HUES48 (cell line): ENCODE data around the gene CUL7.
"Not testable (repeated sequence)": the region's sequence is repeated elsewhere in the genome, so short reads cannot be mapped to it uniquely, and the experiment has no call there.

Source experiments
- H3K27ac ChIP-seq: one replicate; pipeline ENCODE4 v1.7.0; 2013; ENCODE audit warnings: low read depth, low read length, inconsistent platforms
- H3K27me3 ChIP-seq: 2 replicates; pipeline ENCODE4 v1.6.1; 2013; ENCODE audit warnings: mild to moderate bottlenecking, low read length; ENCODE audit not compliant: control insufficient read depth, insufficient read depth
- H3K36me3 ChIP-seq: 2 replicates; pipeline ENCODE4 v1.6.1; 2013; ENCODE audit warnings: low read length; ENCODE audit not compliant: control insufficient read depth, insufficient read depth
- H3K4me1 ChIP-seq: 2 replicates; pipeline ENCODE4 v1.6.1; 2013; ENCODE audit warnings: mild to moderate bottlenecking, low read length; ENCODE audit not compliant: control insufficient read depth, insufficient read depth
- H3K4me3 ChIP-seq: 2 replicates; pipeline ENCODE4 v1.5.1; 2013; ENCODE audit warnings: mild to moderate bottlenecking, low read depth, low read length
- H3K9ac ChIP-seq: 2 replicates; pipeline ENCODE4 v1.6.1; 2013; ENCODE audit warnings: mild to moderate bottlenecking, low read depth, low read length, moderate library complexity
- H3K9me3 ChIP-seq: 2 replicates; pipeline ENCODE4 v1.6.1; 2013; ENCODE audit warnings: low read length; ENCODE audit not compliant: control insufficient read depth, insufficient read depth

CUL7 gene

DNA sequence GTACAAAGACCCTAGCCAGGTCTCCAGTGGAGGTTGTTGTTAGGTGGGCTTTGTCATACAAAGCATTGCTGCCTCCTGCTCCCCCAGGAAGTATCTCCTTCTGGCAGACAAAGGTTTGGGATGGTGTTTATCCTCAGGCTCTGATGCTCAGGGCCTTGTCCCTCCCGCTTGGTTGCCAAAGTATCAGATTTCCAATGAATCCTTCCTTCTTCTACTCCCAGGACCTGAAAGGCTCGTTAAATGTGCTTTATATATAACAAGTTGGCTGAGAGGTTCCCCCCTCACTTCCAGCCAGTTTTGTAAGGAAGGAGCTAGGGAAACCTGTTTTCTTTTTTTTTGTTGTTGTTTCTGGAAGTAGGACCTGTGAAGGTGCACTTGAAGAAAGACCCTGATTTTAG is 36.9 kb upstream of the CUL7 start:
- peak overlapping the region; percentile 61 for H3K9ac ChIP-seq
- H3K27ac ChIP-seq, result peak overlapping the region; percentile 97
- no peaks in the 10 kb centered on the region for H3K27me3 ChIP-seq
- peaks cover 54% of the 10 kb centered on the region for H3K4me1 ChIP-seq
- peak overlapping the region; percentile 48 for H3K4me3 ChIP-seq
- no peaks in the 10 kb centered on the region for H3K36me3 ChIP-seq
- H3K9me3 ChIP-seq, result no peaks in the 10 kb centered on the region

- Histone ChIP-seq H3K36me3 (no peaks in the 10 kb centered on the region), H3K27ac (peak overlapping the region; percentile 97), H3K9ac (peak overlapping the region; percentile 58), H3K27me3 (no peaks in the 10 kb centered on the region), H3K4me1 (peaks cover 51% of the 10 kb centered on the region), H3K4me3 (peak overlapping the region; percentile 48), H3K9me3 (no peaks in the 10 kb centered on the region)
Measured at GRCh38 chr6:43089874-43090558, 36.4 kb upstream of the CUL7 start.

DNA sequence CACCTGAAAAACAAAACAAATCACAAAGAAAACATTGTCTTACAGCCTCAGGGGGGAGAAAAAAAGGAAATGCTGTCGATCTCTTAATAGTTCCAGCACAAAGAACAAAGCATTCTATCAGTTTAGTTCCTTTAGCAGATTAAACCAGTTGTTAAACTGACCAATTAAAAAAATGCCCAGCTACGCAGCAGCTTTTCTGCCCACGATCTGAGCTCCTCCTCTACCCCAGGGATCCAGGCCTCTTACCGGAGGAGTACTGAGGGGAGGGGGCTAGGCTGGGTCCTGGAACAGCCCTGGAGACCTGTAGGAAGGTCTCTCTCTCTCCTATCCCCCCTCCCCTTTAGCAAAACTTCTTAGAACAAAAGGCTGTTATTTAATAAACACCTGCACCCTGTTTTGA is 35.8 kb upstream of the CUL7 start:
- Histone ChIP-seq H3K4me1 (peaks cover 51% of the 10 kb centered on the region), H3K27ac (peak overlapping the region; percentile 97)

DNA sequence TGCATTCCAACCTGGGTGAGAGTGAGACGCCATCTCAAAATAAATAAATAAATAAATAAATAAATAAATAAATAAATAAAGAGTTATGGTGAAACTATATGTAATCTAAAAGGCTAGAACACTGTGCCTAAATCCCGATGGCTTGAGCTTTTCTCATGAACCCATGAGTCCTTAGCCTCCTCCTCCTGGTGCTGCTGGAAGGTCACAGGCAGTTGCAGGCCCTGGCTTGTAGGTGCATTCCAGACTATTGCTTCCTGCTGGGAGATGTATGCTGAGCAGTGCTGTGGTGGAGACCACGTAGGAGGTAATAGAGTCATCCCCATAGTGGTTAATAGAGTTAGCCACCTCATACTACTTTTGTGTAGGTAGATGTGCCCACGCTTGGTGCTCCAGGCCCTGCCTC is 35.0 kb upstream of the CUL7 start:
- H3K36me3 ChIP-seq, result no peaks in the 10 kb centered on the region
- 0 out of 2 replicates have a peak overlapping the region, but pooled peaks have one; percentile 19 for H3K4me3 ChIP-seq
- peaks cover 46% of the 10 kb centered on the region for H3K4me1 ChIP-seq
- H3K9me3 ChIP-seq, result no peaks in the 10 kb centered on the region
- no peaks in the 10 kb centered on the region for H3K27me3 ChIP-seq
- peak overlapping the region; percentile 97 for H3K27ac ChIP-seq
- no peak overlapping the region for H3K9ac ChIP-seq

More for the DNA sequence above, 35.8 kb upstream of the CUL7 start:
- no peaks in the 10 kb centered on the region for H3K36me3 ChIP-seq
- peak overlapping the region; percentile 48 for H3K4me3 ChIP-seq
- peak overlapping the region; percentile 58 for H3K9ac ChIP-seq
- H3K27me3 ChIP-seq, result no peaks in the 10 kb centered on the region
- no peaks in the 10 kb centered on the region for H3K9me3 ChIP-seq

- H3K4me3 ChIP-seq, result no peak overlapping the region
- H3K27me3 ChIP-seq, result no peaks in the 10 kb centered on the region
- H3K4me1 ChIP-seq, result peaks cover 41% of the 10 kb centered on the region
- no peaks in the 10 kb centered on the region for H3K9me3 ChIP-seq
- no peak overlapping the region for H3K9ac ChIP-seq
- no peaks in the 10 kb centered on the region for H3K36me3 ChIP-seq
- no peak overlapping the region for H3K27ac ChIP-seq
Measured at GRCh38 chr6:43086022-43086658, 32.5 kb upstream of the CUL7 start.

- no peak overlapping the region for H3K9ac ChIP-seq
- no peaks in the 10 kb centered on the region for H3K27me3 ChIP-seq
- H3K9me3 ChIP-seq, result no peaks in the 10 kb centered on the region
- H3K36me3 ChIP-seq, result no peaks in the 10 kb centered on the region
- no peak overlapping the region for H3K4me3 ChIP-seq
- no peak overlapping the region for H3K27ac ChIP-seq
- peaks cover 24% of the 10 kb centered on the region for H3K4me1 ChIP-seq
Measured at GRCh38 chr6:43082806-43083655, 29.4 kb upstream of the CUL7 start.

DNA sequence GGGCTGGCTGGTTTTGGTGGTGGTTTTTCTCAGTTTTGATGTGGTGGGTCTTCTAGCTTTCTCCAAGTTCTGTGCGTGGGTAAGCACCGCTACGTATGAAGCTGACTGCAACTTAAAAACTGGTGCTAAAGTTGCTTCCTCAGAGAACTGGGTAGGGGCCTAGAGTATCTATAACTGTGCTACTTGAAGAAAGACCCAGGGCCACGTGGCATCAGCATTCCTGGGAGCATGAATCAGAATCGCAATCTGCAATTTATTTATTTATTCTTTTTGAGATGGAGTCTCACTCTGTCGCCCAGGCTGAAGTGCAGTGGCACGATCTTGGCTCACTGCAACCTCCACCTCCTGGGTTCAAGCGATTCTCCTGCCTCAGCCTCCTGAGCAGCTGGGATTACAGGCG is 28.3 kb upstream of the CUL7 start:
- not testable (repeated sequence) for H3K36me3 ChIP-seq, H3K27me3 ChIP-seq, H3K9me3 ChIP-seq, H3K4me3 ChIP-seq, H3K9ac ChIP-seq, H3K27ac ChIP-seq
- H3K4me1 ChIP-seq, result peaks cover 28% of the 10 kb centered on the region

DNA sequence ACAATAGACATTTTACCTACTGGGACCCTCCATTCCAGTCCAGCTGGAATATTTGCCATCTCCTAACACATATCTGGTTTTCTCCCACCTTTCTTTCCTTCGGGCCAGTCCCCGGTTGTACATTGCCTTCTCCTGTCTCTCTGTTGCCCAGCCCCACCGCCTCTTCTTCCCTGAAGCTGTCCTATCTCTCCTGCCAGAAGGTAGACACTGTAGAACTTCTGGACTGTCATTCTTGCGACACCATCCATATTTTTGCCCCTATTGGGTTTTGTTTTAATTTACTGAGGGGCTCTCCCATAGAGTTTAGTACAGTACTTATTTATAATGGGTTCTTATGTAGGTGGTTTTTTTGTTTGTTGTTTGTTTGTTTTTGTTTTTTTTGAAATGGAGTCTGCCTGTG is 27.4 kb upstream of the CUL7 start:
- no peaks in the 10 kb centered on the region for H3K36me3 ChIP-seq
- H3K27me3 ChIP-seq, result no peaks in the 10 kb centered on the region
- H3K9ac ChIP-seq, result no peak overlapping the region
- H3K4me1 ChIP-seq, result peaks cover 28% of the 10 kb centered on the region
- no peak overlapping the region for H3K4me3 ChIP-seq
- H3K9me3 ChIP-seq, result no peaks in the 10 kb centered on the region
- no peak overlapping the region for H3K27ac ChIP-seq

DNA sequence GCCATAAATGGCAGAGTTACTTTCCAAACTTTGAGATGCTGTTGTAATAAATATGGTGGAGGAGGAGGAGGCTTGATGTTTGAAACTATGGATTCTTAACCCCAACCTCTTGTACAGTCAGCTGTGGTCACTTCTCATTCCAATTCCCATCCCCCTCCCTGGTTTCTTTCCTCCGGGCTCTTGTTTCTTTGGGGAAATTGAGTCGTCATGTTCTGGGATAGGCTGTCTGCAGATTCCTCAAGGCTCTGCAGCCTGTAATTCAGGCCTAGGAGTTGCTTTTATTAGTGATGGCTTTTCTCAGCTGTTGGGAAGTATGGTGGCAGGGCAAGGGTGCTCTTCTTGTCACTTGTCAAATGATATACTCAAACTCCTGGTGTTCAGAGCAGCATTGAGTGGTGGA is 25.0 kb upstream of the CUL7 start:
- Histone ChIP-seq H3K4me3 (no peak overlapping the region; the same call in 1 of the 2 replicates), H3K36me3 (peaks cover 7% of the 10 kb centered on the region; the same call in 1 of the 2 replicates), H3K4me1 (peaks cover 37% of the 10 kb centered on the region), H3K9ac (no peak overlapping the region), H3K27me3 (no peaks in the 10 kb centered on the region), H3K27ac (no peak overlapping the region), H3K9me3 (no peaks in the 10 kb centered on the region)

DNA sequence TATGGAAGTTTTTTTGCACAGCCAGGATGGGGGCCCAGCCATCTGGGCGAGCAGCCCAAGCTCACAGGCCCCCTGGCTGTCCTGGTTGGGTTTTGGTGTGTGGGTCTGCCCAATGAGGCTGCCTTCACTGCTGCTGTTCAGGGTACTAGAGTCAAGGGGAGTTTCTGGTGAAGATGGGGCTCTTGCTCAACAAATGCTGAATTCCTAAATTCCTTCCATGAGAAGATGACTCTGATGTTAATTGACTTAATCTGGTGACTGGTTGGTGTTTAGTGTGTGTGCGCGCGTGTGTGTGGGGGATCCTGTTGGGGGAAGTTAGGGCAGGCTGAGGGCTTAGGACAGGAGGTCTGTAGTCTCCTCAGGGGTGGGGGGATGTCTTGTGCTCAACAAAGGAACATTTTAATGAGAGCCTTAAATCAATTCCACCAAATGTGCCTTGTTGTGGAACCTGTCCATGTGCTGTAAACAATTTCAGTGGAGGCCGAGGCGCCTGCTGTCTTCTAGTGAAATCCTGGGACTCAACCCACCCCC is 24.4 kb upstream of the CUL7 start:
- Histone ChIP-seq H3K9ac (no peak overlapping the region), H3K27me3 (no peaks in the 10 kb centered on the region), H3K27ac (peak overlapping the region; percentile 79), H3K36me3 (peaks cover 8% of the 10 kb centered on the region), H3K9me3 (no peaks in the 10 kb centered on the region), H3K4me3 (peak overlapping the region; percentile 95), H3K4me1 (peaks cover 30% of the 10 kb centered on the region)
